OCI-LY3 (cell line): ENCODE measurements around the gene TMEM135.

Experiments
- H2AFZ ChIP-seq: fragments of 200-600, 300-600 bp; shearing (Covaris generic); 2 replicates; pipeline ENCODE4 v1.6.0; 2014; ENCODE audit warnings: antibody characterized with exemption, low read depth, low read length
- H3K27ac ChIP-seq: fragments of 200-600, 300-600 bp; sonication (generic); 2 replicates; pipeline ENCODE4 v1.5.1; 2014; ENCODE audit warnings: mild to moderate bottlenecking, low read length, moderate library complexity, mixed read lengths
- H3K27me3 ChIP-seq: fragments of 200-600, 300-600 bp; sonication (generic); 2 replicates; pipeline ENCODE4 v1.6.1; 2014; ENCODE audit warnings: low read depth, low read length, mixed read lengths
- H3K36me3 ChIP-seq: fragments of 200-600, 300-600 bp; sonication (generic); replicated peaks from 2 replicates; pipeline ENCODE3; 2014; ENCODE audit warnings: low read depth, low read length, mixed read lengths
- H3K4me1 ChIP-seq: fragments of 300-600, 200-600 bp; sonication (generic); 2 replicates; pipeline ENCODE4 v1.6.1; 2014; ENCODE audit warnings: low read length, mixed read lengths
- H3K4me2 ChIP-seq: fragments of 200-600, 300-600 bp; sonication (generic); 2 replicates; pipeline ENCODE4 v1.6.1; 2014; ENCODE audit warnings: low read length, mixed read lengths
- H3K4me3 ChIP-seq: fragments of 300-600, 200-600 bp; sonication (generic); 2 replicates; pipeline ENCODE4 v1.5.1; 2014; ENCODE audit warnings: antibody characterized with exemption, mild to moderate bottlenecking, low read length, moderate library complexity
- H3K79me2 ChIP-seq: fragments of 300-600, 200-600 bp; shearing (Covaris generic); 2 replicates; pipeline ENCODE4 v1.6.1; 2014; ENCODE audit warnings: mild to moderate bottlenecking, low read length, mixed read lengths
- H3K9ac ChIP-seq: fragments of 300-600, 200-600 bp; shearing (Covaris generic); 2 replicates; pipeline ENCODE4 v1.6.0; 2014; ENCODE audit warnings: mild to moderate bottlenecking, low read length, moderate library complexity
- H3K9me3 ChIP-seq: fragments of 200-600, 300-600 bp; shearing (Covaris generic); 2 replicates; pipeline ENCODE4 v1.6.1; 2014; ENCODE audit warnings: low read length, mixed read lengths; ENCODE audit not compliant: insufficient read depth
- H4K20me1 ChIP-seq: fragments of 200-600, 300-600 bp; sonication (generic); 2 replicates; pipeline ENCODE4 v1.6.1; 2016; ENCODE audit warnings: low read length, mixed read lengths; ENCODE audit not compliant: insufficient read depth
- EZH2phosphoT487 ChIP-seq: fragments of 200-600 bp; shearing (Covaris generic); IDR thresholded peaks from 2 replicates; pipeline ENCODE4 v1.6.1; 2018; ENCODE audit warnings: antibody characterized with exemption, mixed run types, low read depth
- TF ChIP-seq, protein P1 (sequence below): fragments of 200-600, 300-600 bp; sonication (generic); IDR thresholded peaks from 2 replicates; pipeline ENCODE4 v1.5.1; 2014; ENCODE audit warnings: antibody characterized with exemption, low read length, low read depth

Gene TMEM135

GRCh38 chr11:87325490-87325872, 287.7 kb downstream of the TMEM135 start:
- H3K79me2 ChIP-seq = no peaks in the 10 kb centered on the region
- peaks cover 24% of the 10 kb centered on the region for H3K36me3 ChIP-seq
- peak overlapping the region; percentile 24; the same call in 1 of the 2 replicates for H3K27ac ChIP-seq
- peaks cover 8% of the 10 kb centered on the region for H3K4me1 ChIP-seq
- TF ChIP-seq, protein P1, sequence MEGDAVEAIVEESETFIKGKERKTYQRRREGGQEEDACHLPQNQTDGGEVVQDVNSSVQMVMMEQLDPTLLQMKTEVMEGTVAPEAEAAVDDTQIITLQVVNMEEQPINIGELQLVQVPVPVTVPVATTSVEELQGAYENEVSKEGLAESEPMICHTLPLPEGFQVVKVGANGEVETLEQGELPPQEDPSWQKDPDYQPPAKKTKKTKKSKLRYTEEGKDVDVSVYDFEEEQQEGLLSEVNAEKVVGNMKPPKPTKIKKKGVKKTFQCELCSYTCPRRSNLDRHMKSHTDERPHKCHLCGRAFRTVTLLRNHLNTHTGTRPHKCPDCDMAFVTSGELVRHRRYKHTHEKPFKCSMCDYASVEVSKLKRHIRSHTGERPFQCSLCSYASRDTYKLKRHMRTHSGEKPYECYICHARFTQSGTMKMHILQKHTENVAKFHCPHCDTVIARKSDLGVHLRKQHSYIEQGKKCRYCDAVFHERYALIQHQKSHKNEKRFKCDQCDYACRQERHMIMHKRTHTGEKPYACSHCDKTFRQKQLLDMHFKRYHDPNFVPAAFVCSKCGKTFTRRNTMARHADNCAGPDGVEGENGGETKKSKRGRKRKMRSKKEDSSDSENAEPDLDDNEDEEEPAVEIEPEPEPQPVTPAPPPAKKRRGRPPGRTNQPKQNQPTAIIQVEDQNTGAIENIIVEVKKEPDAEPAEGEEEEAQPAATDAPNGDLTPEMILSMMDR = no peak
- TF ChIP-seq EZH2phosphoT487 = no peak
- no peak overlapping the region for H3K9ac ChIP-seq
- no peak overlapping the region for H3K4me2 ChIP-seq
- H3K27me3 ChIP-seq = no peaks in the 10 kb centered on the region
- no peak overlapping the region for H2AFZ ChIP-seq
- no peak overlapping the region for H3K4me3 ChIP-seq
- H3K9me3 ChIP-seq = no peaks in the 10 kb centered on the region
- H4K20me1 ChIP-seq = no peaks in the 10 kb centered on the region

DNA sequence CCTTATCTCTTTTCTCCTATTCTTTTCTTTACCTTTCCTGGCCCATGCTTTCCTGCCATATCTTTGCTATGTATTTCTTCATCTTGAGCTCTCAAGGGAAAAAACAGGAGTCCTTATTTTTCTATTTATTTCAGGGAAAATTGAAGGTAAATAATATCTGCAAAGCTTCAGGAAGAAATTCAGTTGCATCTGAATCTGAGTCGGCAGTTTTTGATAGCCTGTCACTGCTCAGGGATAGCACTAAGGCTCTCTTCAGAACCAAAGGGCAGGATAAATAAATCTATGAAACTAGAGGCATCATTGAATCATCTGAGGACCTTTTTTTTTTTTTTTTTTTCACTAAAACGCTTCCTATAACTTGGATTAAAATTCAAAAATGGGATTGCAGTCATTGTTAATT, 288.9 kb downstream of the TMEM135 start:
- no peaks in the 10 kb centered on the region for H3K79me2 ChIP-seq
- H3K27me3 ChIP-seq = no peaks in the 10 kb centered on the region
- H3K36me3 ChIP-seq = peaks cover 23% of the 10 kb centered on the region
- H3K4me2 ChIP-seq = no peak overlapping the region
- no peak overlapping the region for H3K27ac ChIP-seq
- peaks cover 8% of the 10 kb centered on the region for H3K4me1 ChIP-seq
- no peaks in the 10 kb centered on the region for H4K20me1 ChIP-seq
- no peak overlapping the region for H3K4me3 ChIP-seq
- no peak overlapping the region for H3K9ac ChIP-seq
- no peaks in the 10 kb centered on the region for H3K9me3 ChIP-seq
- no peak for TF ChIP-seq EZH2phosphoT487
- TF ChIP-seq, protein P1 = no peak
- H2AFZ ChIP-seq = no peak overlapping the region

DNA sequence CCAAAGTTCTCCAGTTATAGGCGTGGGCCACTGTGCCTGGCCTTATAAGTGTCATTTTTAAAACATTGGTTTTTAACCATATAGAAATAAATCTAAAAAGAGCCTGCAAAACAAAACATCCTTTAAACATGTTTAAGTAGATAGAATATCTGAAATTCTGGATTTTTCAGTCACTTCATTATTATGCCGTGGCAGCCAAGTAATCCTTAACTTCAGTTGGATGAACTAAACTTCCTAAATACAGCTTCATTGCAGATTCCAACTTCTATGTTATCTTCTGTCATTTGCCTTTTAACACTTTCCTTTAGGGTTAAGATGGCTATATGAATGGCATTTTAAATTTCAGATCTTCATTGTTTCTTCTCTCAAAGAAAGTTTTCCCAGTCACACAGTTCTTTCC, 291.4 kb downstream of the TMEM135 start:
- H3K9ac ChIP-seq = no peak overlapping the region
- no peaks in the 10 kb centered on the region for H3K27me3 ChIP-seq
- no peak overlapping the region for H3K4me3 ChIP-seq
- H3K36me3 ChIP-seq = peaks cover 15% of the 10 kb centered on the region
- H4K20me1 ChIP-seq = no peaks in the 10 kb centered on the region
- H3K9me3 ChIP-seq = no peaks in the 10 kb centered on the region
- H3K4me2 ChIP-seq = no peak overlapping the region
- H3K27ac ChIP-seq = no peak overlapping the region
- H3K4me1 ChIP-seq = peaks cover 8% of the 10 kb centered on the region
- no peak overlapping the region for H2AFZ ChIP-seq
- H3K79me2 ChIP-seq = no peaks in the 10 kb centered on the region
- TF ChIP-seq EZH2phosphoT487 = no peak
- TF ChIP-seq, protein P1 = no peak

DNA sequence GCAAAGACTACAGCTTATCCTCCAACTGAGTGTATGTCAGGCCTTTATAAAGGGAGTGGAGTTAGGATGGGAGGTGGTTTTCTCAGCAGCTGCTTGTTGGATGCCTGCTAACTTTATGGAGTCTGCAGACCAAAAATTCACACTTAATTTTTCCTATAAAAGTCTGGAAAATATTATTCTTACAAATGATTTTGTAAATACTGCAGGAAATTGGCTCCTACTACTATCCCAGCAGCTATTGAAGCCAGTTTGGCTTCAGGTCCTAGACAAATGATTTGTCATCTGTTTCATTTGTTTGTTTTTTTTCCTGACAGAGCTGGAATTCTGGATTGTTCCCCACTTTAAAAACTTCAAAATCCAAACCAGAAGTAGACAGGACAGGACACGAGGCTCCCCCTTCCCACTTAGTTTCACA, 292.5 kb downstream of the TMEM135 start:
- no peak for TF ChIP-seq EZH2phosphoT487
- Histone ChIP-seq H3K27ac (no peak overlapping the region), H4K20me1 (no peaks in the 10 kb centered on the region), H3K4me3 (no peak overlapping the region), H3K27me3 (no peaks in the 10 kb centered on the region), H3K79me2 (no peaks in the 10 kb centered on the region), H3K4me2 (no peak overlapping the region), H2AFZ (no peak overlapping the region), H3K9me3 (no peaks in the 10 kb centered on the region), H3K36me3 (peaks cover 13% of the 10 kb centered on the region), H3K4me1 (peaks cover 2% of the 10 kb centered on the region), H3K9ac (no peak overlapping the region)

GRCh38 chr11:87331273-87331672, 293.5 kb downstream of the TMEM135 start:
- no peak overlapping the region for H3K4me3 ChIP-seq

More at GRCh38 chr11:87331273-87331672, 293.5 kb downstream of the TMEM135 start:
- Histone ChIP-seq H3K27ac (no peak overlapping the region), H3K4me1 (no peaks in the 10 kb centered on the region), H3K4me2 (no peak overlapping the region), H3K9me3 (0 out of 2 replicates have a peak, but pooled peaks cover under 1% of the 10 kb centered on the region), H2AFZ (no peak overlapping the region), H4K20me1 (no peaks in the 10 kb centered on the region), H3K9ac (no peak overlapping the region), H3K27me3 (no peaks in the 10 kb centered on the region), H3K79me2 (no peaks in the 10 kb centered on the region), H3K36me3 (peaks cover 13% of the 10 kb centered on the region)
- no peak for TF ChIP-seq EZH2phosphoT487
- TF ChIP-seq, protein P1 = no peak
